ENCODE measurements around the gene NECTIN2.

The NECTIN2 gene

DNA sequence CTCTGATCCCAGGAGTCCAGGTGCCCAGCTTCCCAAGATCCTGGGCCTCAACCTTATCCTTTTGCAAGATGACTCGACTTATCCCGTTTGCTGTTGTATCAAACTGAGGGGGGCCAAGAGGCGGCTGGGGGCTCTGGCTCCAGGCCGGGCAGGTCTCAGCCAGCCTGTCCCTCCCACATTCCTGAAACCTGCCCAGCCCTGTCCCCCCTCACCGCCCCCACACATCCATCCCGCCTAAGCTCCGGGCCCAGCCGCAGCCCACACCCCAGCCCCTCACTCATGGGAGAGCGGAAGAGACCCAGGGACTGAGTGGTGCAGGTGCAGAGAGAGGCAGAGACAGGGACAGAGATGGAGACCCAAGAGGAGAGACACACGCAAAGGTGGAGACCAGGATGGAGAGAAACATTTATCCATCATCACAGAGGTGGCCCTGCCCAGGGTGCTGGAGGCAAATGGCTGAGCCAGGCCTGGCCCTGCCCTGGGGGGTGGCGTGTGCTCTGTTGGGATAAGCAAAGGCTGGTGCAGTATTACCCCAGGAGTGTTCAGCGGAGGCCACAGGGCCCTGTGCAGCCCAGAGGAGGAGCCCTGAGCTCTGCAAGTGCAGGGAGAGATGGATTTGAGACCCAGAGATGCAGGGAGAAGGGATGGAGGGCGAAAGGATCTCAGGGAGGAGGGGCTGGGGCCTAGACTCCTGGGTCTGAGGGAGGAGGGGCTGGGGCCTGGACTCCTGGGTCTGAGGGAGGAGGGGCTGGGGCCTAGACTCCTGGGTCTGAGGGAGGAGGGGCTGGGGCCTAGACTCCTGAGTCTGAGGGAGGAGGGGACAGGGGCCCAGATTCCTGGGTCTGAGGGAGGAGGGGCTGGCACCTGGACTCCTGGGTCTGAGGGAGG lies 35.6 kb upstream of the NECTIN2 start:
- no peak for ATAC-seq (replicated peaks)
- no peak overlapping the region for H3K4me3 Mint-ChIP-seq
- H3K27ac Mint-ChIP-seq = no peak overlapping the region
- H3K9me3 Mint-ChIP-seq = no peaks in the 10 kb centered on the region
- H3K36me3 Mint-ChIP-seq (ENCODE audit: insufficient read depth) = peaks cover 3% of the 10 kb centered on the region
- DNase-seq = no peak
- peaks cover 0 to 4% of the 10 kb centered on the region in 2 donors for H3K4me1 Mint-ChIP-seq (ENCODE audit: low read depth in 2 of 2)
- peaks cover 33 to 58% of the 10 kb centered on the region in 2 donors for H3K27me3 Mint-ChIP-seq

DNA sequence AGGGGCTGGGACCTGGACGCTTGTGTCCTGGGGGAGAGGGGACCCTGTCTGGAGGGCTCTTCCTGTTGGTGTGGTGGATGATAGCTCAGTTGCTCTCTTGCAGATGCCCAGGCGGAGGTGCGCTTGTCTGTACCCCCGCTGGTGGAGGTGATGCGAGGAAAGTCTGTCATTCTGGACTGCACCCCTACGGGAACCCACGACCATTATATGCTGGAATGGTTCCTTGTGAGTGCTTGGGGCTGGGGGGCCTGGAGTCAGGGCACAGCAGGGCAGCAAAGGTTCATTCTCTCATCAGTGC lies 35.0 kb upstream of the NECTIN2 start:
- Mint-ChIP-seq H3K4me3 (no peak overlapping the region), H3K4me1 (ENCODE audit: low read depth in 2 of 2) (peaks cover 0 to 4% of the 10 kb centered on the region in 2 donors), H3K27me3 (peaks cover 33 to 58% of the 10 kb centered on the region in 2 donors), H3K36me3 (ENCODE audit: insufficient read depth) (peaks cover 3% of the 10 kb centered on the region), H3K9me3 (no peaks in the 10 kb centered on the region), H3K27ac (no peak overlapping the region)
- no peak for DNase-seq
- ATAC-seq (replicated peaks) = no peak

DNA sequence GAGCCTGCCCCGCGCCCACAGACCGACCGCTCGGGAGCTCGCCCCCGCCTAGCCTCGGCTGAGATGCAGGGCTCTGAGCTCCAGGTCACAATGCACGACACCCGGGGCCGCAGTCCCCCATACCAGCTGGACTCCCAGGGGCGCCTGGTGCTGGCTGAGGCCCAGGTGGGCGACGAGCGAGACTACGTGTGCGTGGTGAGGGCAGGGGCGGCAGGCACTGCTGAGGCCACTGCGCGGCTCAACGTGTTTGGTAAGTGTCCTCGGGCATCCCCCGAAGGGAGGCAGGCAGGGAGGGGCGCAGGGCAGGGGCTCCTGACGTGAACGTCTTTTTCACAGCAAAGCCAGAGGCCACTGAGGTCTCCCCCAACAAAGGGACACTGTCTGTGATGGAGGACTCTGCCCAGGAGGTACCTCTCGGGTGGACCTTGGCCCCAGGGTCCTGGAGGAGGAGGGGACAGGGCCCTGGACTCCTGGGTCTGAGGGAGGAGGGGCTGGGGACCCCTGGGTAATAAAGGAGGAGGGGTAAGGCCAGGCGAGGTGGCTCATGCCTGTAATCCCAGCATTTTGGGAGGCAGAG lies 33.9 kb upstream of the NECTIN2 start:
- Mint-ChIP-seq H3K36me3 (ENCODE audit: insufficient read depth) (no peaks in the 10 kb centered on the region), H3K4me3 (no peak overlapping the region), H3K9me3 (no peaks in the 10 kb centered on the region), H3K4me1 (ENCODE audit: low read depth in 2 of 2) (peaks cover 0 to 4% of the 10 kb centered on the region in 2 donors), H3K27me3 (peaks cover 33 to 50% of the 10 kb centered on the region in 2 donors), H3K27ac (no peak overlapping the region)
- DNase-seq (no peak), ATAC-seq (replicated peaks) (no peak)

DNA sequence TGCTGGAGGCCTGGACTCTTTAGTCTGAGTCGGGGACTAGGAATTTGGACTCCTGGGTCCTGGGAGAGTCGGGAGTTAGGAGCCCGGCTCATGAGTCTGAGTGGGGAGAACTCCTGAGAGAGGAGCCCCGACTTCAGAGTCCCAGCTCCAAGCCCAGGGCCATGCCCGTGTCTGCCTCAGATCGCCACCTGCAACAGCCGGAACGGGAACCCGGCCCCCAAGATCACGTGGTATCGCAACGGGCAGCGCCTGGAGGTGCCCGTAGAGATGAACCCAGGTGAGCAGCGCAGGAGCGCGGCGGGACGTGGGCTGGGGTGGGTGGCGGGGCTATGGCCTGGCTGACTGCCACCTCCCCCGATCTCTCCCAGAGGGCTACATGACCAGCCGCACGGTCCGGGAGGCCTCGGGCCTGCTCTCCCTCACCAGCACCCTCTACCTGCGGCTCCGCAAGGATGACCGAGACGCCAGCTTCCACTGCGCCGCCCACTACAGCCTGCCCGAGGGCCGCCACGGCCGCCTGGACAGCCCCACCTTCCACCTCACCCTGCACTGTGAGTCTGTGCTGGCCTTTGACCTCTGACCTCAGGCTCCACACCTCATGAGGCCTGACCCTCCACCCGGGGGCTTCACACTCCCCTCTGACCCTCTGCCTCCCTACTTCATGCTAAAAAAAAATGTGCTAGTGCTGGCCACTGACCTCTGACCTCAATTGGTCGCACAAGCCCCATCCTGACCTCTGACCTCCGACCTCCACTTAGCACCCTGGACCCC lies 32.8 kb upstream of the NECTIN2 start:
- Mint-ChIP-seq H3K4me3 (no peak overlapping the region), H3K27me3 (peaks cover 30 to 41% of the 10 kb centered on the region in 2 donors), H3K36me3 (ENCODE audit: insufficient read depth) (no peaks in the 10 kb centered on the region), H3K4me1 (ENCODE audit: low read depth in 2 of 2) (peaks cover 0 to 4% of the 10 kb centered on the region in 2 donors), H3K27ac (no peak overlapping the region), H3K9me3 (no peaks in the 10 kb centered on the region)
- DNase-seq (no peak), ATAC-seq (replicated peaks) (no peak)

DNA sequence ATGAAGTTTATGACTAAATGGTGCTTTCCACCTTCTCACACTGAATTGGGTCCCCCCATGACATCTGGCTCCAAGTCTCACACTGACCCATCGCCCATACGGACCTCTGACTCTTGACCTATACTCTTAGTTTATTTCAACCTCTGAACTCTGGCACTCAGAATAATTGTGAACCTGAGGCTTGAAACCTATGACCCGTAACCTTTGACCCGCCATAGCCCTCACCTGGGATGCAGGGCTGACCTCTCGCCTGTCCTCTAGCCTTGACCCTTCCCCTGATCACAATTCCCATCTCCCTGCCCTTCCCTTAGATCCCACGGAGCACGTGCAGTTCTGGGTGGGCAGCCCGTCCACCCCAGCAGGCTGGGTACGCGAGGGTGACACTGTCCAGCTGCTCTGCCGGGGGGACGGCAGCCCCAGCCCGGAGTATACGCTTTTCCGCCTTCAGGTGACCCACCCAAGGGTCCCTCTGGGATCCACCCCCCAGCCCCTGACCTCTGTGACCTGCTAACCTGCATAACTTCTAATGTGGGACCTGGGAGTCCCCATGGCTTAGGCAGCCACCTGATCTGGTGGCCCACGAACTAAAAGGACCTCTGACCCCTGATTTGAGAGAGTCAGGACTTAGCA lies 32.1 kb upstream of the NECTIN2 start:
- Mint-ChIP-seq H3K27me3 (peaks cover 26 to 38% of the 10 kb centered on the region in 2 donors), H3K27ac (no peak overlapping the region), H3K4me1 (ENCODE audit: low read depth in 2 of 2) (no peaks in the 10 kb centered on the region), H3K4me3 (no peak overlapping the region), H3K9me3 (no peaks in the 10 kb centered on the region), H3K36me3 (ENCODE audit: insufficient read depth) (no peaks in the 10 kb centered on the region)
- no peak for DNase-seq
- no peak for ATAC-seq (replicated peaks)

DNA sequence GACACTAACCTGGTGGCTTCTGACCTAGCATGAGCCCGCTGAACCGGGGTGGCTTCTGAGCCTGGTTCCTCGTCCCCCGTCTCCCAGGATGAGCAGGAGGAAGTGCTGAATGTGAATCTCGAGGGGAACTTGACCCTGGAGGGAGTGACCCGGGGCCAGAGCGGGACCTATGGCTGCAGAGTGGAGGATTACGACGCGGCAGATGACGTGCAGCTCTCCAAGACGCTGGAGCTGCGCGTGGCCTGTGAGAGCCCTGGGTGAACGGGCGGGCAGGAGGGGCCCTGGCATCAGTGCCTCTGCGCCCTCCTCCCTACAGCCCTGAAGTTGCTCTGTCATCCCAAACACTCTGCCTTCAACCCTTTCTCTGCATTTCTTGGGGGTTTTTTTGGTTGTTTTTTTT lies 31.6 kb upstream of the NECTIN2 start:
- Mint-ChIP-seq H3K4me1 (ENCODE audit: low read depth in 2 of 2) (no peaks in the 10 kb centered on the region), H3K27me3 (peaks cover 22 to 38% of the 10 kb centered on the region in 2 donors), H3K4me3 (no peak overlapping the region), H3K27ac (no peak overlapping the region), H3K36me3 (ENCODE audit: insufficient read depth) (no peaks in the 10 kb centered on the region), H3K9me3 (no peaks in the 10 kb centered on the region)
- ATAC-seq (replicated peaks) (no peak), DNase-seq (no peak)

DNA sequence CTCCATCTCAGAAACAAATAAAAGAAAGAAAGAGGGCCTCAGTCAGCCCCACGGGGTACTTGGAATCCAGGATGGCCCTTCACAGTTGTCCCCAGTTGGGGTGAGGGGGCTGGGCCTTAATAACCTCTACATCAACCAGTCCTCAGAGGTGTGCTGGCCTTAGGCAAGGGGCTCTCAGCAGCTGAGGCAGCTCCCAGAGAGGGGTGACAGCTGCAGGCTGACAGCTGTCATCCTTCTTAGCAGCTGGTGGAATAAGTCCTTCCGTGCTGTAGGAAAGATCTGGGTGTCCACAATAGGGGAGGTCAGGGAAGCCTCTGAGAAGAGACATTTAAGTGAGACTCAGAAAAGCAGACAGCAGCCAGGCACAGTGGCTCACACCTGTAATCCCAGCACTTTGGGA lies 29.8 kb upstream of the NECTIN2 start:
- Mint-ChIP-seq H3K27me3 (peaks cover 14 to 32% of the 10 kb centered on the region in 2 donors), H3K36me3 (ENCODE audit: insufficient read depth) (no peaks in the 10 kb centered on the region), H3K27ac (no peak overlapping the region), H3K9me3 (no peaks in the 10 kb centered on the region), H3K4me1 (ENCODE audit: low read depth in 2 of 2) (no peaks in the 10 kb centered on the region), H3K4me3 (no peak overlapping the region)
- DNase-seq = no peak
- no peak for ATAC-seq (replicated peaks)

DNA sequence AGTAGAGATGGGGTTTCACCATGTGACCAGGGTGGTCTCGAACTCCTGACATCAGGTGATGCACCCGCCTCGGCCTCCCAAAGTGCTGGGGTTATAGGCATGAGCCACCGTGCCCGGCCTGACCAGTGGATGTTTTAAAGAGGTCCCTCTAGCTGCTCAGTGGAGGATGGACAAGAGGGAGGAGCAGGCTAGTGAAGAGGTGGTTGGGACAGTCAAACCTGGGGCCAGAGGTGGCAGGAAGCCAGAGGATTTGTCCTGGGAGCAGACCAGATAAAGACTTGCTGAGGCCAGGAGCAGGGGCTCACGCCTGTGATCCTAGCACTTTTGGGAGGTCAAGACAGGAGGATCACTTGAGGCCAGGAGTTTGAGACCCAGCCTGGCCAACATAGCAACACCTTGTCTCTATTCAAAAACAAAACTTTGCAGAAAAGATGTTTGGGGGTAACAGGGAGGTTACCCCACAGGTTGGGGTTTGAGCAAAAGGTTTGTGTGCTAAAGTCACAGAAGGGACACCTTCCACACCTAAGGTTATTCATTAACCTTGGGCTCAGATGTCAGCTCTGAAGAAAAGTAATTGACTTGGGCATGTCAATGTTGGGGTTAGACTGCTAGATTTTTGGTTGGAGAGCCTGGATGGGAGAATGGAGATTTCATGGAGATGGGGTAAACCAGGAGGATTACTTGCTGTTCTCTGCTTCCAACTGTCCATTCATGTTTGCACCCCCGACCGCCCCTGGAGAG lies 28.2 kb upstream of the NECTIN2 start:
- DNase-seq (no peak), ATAC-seq (replicated peaks) (no peak)
- Mint-ChIP-seq H3K36me3 (ENCODE audit: insufficient read depth) (no peaks in the 10 kb centered on the region), H3K4me3 (no peak overlapping the region), H3K27ac (no peak overlapping the region), H3K27me3 (peaks cover 7 to 36% of the 10 kb centered on the region in 2 donors), H3K4me1 (ENCODE audit: low read depth in 2 of 2) (no peaks in the 10 kb centered on the region), H3K9me3 (no peaks in the 10 kb centered on the region)

DNA sequence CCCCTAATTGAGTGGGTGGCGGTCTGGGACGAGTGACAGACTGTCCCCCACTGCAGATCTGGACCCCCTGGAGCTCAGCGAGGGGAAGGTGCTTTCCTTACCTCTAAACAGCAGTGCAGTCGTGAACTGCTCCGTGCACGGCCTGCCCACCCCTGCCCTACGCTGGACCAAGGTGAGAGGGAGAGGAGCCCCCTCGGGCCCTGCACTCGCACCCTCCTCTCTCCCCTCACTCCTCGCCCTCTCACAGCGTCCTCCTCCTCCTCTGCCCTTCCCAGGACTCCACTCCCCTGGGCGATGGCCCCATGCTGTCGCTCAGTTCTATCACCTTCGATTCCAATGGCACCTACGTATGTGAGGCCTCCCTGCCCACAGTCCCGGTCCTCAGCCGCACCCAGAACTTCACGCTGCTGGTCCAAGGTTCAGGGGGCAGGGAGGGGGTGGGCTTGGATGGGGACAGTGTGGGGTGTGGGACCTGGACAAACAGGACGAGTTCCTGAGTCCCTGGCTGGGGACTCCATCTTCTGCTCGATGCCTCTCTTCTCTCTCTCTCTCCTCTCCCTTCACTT lies 27.5 kb upstream of the NECTIN2 start:
- H3K36me3 Mint-ChIP-seq (ENCODE audit: insufficient read depth) = no peaks in the 10 kb centered on the region
- no peaks in the 10 kb centered on the region for H3K9me3 Mint-ChIP-seq
- no peak overlapping the region for H3K4me3 Mint-ChIP-seq
- ATAC-seq (replicated peaks) (no peak), DNase-seq (no peak)
- no peak overlapping the region for H3K27ac Mint-ChIP-seq
- H3K4me1 Mint-ChIP-seq (ENCODE audit: low read depth in 2 of 2) = no peaks in the 10 kb centered on the region
- peaks cover 7 to 38% of the 10 kb centered on the region in 2 donors for H3K27me3 Mint-ChIP-seq

DNA sequence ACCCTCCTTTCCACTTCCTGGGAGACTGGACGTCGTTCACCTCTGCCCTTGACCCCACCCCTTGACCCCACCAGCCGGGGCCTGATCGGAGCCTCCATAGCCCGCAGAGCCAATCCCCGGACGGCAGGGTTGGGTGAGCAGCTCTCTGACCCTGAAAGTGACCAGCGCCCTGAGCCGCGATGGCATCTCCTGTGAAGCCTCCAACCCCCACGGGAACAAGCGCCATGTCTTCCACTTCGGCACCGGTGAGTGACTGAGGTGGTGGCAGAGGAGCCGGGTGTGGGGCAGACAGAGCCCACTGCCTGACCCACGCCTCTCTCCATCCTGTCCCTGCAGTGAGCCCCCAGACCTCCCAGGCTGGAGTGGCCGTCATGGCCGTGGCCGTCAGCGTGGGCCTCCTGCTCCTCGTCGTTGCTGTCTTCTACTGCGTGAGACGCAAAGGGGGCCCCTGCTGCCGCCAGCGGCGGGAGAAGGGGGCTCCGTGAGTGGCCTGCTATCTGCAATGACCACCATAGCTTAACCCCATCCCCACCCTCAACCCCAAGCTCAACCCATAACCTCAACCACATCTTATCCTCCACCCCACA lies 26.8 kb upstream of the NECTIN2 start:
- Mint-ChIP-seq H3K9me3 (no peaks in the 10 kb centered on the region), H3K27ac (no peak overlapping the region), H3K27me3 (peaks cover 7 to 38% of the 10 kb centered on the region in 2 donors), H3K4me3 (no peak overlapping the region), H3K4me1 (ENCODE audit: low read depth in 2 of 2) (no peaks in the 10 kb centered on the region), H3K36me3 (ENCODE audit: insufficient read depth) (no peaks in the 10 kb centered on the region)
- no peak for DNase-seq
- no peak for ATAC-seq (replicated peaks)

DNA sequence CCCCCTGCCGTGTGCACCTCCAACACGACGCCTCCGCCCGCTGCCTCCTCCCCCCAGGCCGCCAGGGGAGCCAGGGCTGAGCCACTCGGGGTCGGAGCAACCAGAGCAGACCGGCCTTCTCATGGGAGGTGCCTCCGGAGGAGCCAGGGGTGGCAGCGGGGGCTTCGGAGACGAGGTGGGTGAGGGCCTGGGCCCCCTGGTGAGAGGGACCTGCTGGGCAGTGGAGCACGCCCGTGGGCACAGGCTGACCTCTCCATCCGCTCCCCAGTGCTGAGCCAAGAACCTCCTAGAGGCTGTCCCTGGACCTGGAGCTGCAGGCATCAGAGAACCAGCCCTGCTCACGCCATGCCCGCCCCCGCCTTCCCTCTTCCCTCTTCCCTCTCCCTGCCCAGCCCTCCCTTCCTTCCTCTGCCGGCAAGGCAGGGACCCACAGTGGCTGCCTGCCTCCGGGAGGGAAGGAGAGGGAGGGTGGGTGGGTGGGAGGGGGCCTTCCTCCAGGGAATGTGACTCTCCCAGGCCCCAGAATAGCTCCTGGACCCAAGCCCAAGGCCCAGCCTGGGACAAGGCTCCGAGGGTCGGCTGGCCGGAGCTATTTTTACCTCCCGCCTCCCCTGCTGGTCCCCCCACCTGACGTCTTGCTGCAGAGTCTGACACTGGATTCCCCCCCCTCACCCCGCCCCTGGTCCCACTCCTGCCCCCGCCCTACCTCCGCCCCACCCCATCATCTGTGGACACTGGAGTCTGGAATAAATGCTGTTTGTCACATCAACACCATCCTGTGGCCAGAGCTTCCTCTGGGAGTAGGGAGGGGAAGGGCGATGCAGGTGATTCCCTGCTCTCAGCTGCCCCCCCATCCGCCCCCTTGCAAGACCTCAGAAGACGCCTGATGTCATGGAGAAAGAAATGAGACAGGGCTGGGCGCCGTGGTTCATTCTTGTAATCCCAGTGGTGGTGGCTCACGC lies 25.2 kb upstream of the NECTIN2 start:
- ATAC-seq (replicated peaks) = no peak
- Mint-ChIP-seq H3K36me3 (ENCODE audit: insufficient read depth) (no peaks in the 10 kb centered on the region), H3K27ac (no peak overlapping the region), H3K27me3 (peaks cover 12 to 49% of the 10 kb centered on the region in 2 donors), H3K9me3 (no peaks in the 10 kb centered on the region), H3K4me3 (no peak overlapping the region), H3K4me1 (ENCODE audit: low read depth in 2 of 2) (no peaks in the 10 kb centered on the region)
- DNase-seq = no peak

DNA sequence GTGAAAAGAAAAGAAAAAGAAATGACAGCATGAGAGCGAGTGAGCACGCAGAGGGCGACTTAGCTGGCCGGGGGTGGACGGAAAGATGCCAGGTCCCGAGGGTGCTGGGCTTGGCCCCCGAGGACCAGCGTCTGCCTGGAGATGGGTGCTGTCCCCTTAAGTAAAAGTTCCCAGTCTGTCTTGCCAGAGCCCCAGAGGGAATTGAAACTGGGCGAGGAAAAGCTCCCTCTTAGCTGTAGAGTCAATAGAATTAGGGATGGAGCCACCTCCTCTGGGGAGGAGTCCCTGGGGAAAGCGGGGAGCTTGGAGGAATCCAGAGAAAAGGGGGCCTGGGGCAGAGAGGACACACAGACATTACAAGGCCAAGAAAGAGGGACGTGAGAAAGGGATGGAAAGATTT lies 23.9 kb upstream of the NECTIN2 start:
- H3K36me3 Mint-ChIP-seq (ENCODE audit: insufficient read depth) = no peaks in the 10 kb centered on the region
- no peaks in the 10 kb centered on the region for H3K9me3 Mint-ChIP-seq
- no peaks in the 10 kb centered on the region for H3K4me1 Mint-ChIP-seq (ENCODE audit: low read depth in 2 of 2)
- no peak overlapping the region for H3K27ac Mint-ChIP-seq
- H3K4me3 Mint-ChIP-seq = no peak overlapping the region
- no peak for DNase-seq
- peaks cover 16 to 50% of the 10 kb centered on the region in 2 donors for H3K27me3 Mint-ChIP-seq
- ATAC-seq (replicated peaks) = no peak
